H1 (cell line): Measurements from ENCODE around the gene TBC1D13. TPM values are rescaled to one million over a fixed set of nuclear protein-coding genes. Genes with fewer than 3 reads are reported as not detected.
A peak's percentile ranks its signal among the peaks of the same experiment; 100 is the strongest.

ENCODE experiments used
- CTCF ChIA-PET: fragments of 300-600 bp; sonication (Branson Sonifier 250); formaldehyde crosslinking; loops from one replicate; lab custom pipeline; 2021; ENCODE audit not compliant: partially characterized antibody; lab: Charles Lee
- POLR2A ChIA-PET: fragments of 300-600 bp; sonication (Branson Sonifier 250); formaldehyde crosslinking; loops from one replicate; lab custom pipeline; 2021; ENCODE audit warnings: inconsistent platforms; ENCODE audit not compliant: partially characterized antibody; lab: Charles Lee
- DNase-seq, 2 experiments: peaks; one replicate each; pipeline versions ENCODE4 v3.0.0 to v3.0.0-alpha.2; 2010 to 2022; ENCODE audit warnings: low spot score in 2 of 2, low read depth in 1 of 2, mixed read lengths in 1 of 2
- FAIRE-seq: peaks from 2 replicates; lab custom pipeline; 2011; peaks lifted over from hg19 to GRCh38; lab: Jason Lieb, UNC
- H2AFZ ChIP-seq: 2 replicates; pipeline ENCODE4 v1.8.1; 2012; ENCODE audit warnings: low read length, inconsistent platforms
- H2AK5ac ChIP-seq: 2 replicates; pipeline ENCODE4 v1.6.1; 2013; ENCODE audit warnings: low read depth, low read length
- H2BK120ac ChIP-seq: replicated peaks from 2 replicates; pipeline ENCODE3; 2013; ENCODE audit warnings: low read depth, low read length, inconsistent platforms
- H2BK12ac ChIP-seq: 2 replicates; pipeline ENCODE4 v1.6.1; 2013; ENCODE audit warnings: low read depth, low read length
- H2BK15ac ChIP-seq: 2 replicates; pipeline ENCODE4 v1.6.1; 2013; ENCODE audit warnings: low read length
- H2BK20ac ChIP-seq: 2 replicates; pipeline ENCODE4 v1.6.1; 2013; ENCODE audit warnings: low read length
- H2BK5ac ChIP-seq: 2 replicates; pipeline ENCODE4 v1.6.1; 2013; ENCODE audit warnings: low read depth, low read length
- H3K14ac ChIP-seq: 2 replicates; pipeline ENCODE4 v1.6.1; 2013; ENCODE audit warnings: inconsistent platforms; ENCODE audit not compliant: insufficient read length
- H3K18ac ChIP-seq: 2 replicates; pipeline ENCODE4 v1.6.1; 2013; ENCODE audit warnings: low read length; ENCODE audit errors: extremely low read depth
- H3K23ac ChIP-seq: 2 replicates; pipeline ENCODE4 v1.6.1; 2013; ENCODE audit warnings: inconsistent platforms; ENCODE audit not compliant: insufficient read length
- H3K23me2 ChIP-seq: 2 replicates; pipeline ENCODE4 v1.6.1; 2013; ENCODE audit warnings: low read depth, low read length
- H3K27ac ChIP-seq: 2 replicates; pipeline ENCODE4 v1.6.1; 2011; ENCODE audit warnings: low read depth, low read length, inconsistent platforms
- H3K27me3 ChIP-seq, 4 experiments: replicated peaks in 1 of 4; 1 replicate in 1 of 4; 2 replicates in 3 of 4; pipeline versions ENCODE4 v1.6.1 to v1.8.1; 2011 to 2013; ENCODE audit warnings: low read length in 3 of 4, mild to moderate bottlenecking in 3 of 4, inconsistent platforms in 2 of 4, mixed read lengths in 2 of 4, moderate library complexity in 1 of 4; ENCODE audit not compliant: control insufficient read depth in 3 of 4, insufficient read depth in 3 of 4; ENCODE audit errors: extremely low read depth in 1 of 4
- H3K36me3 ChIP-seq, 4 experiments: 2 replicates each; pipeline versions ENCODE4 v1.6.1 to v1.8.1; 2011 to 2013; ENCODE audit warnings: mild to moderate bottlenecking in 4 of 4, low read length in 3 of 4, moderate library complexity in 2 of 4, control low read depth in 1 of 4, inconsistent platforms in 1 of 4; ENCODE audit not compliant: insufficient read depth in 4 of 4, control insufficient read depth in 2 of 4
- H3K4ac ChIP-seq: replicated peaks from 2 replicates; pipeline ENCODE3; 2013; ENCODE audit warnings: low read length, low read depth, mixed read lengths, inconsistent platforms; ENCODE audit not compliant: insufficient read length
- H3K4me1 ChIP-seq, 4 experiments: replicated peaks in 1 of 4; 1 replicate in 1 of 4; 2 replicates in 3 of 4; pipeline versions ENCODE4 v1.6.1 to v1.8.1; 2011 to 2013; ENCODE audit warnings: low read length in 3 of 4, inconsistent platforms in 2 of 4, mixed read lengths in 1 of 4; ENCODE audit not compliant: insufficient read depth in 4 of 4, control insufficient read depth in 3 of 4
- H3K4me2 ChIP-seq, 2 experiments: 2 replicates each; pipeline versions ENCODE4 v1.6.1 to v1.8.1; 2011 to 2013; ENCODE audit warnings: low read depth in 2 of 2, low read length in 2 of 2, control low read depth in 1 of 2, inconsistent platforms in 1 of 2, mild to moderate bottlenecking in 1 of 2; ENCODE audit not compliant: insufficient read depth in 1 of 2
- H3K4me3 ChIP-seq, 4 experiments: fragments of 200-600, 300-600 bp in 1 of 4; sonication (generic), shearing (Covaris generic), sonication (Bioruptor Twin) in 1 of 4; 2 replicates each; pipeline versions ENCODE4 v1.5.1 to v1.8.1; 2011 to 2016; ENCODE audit warnings: low read length in 4 of 4, low read depth in 3 of 4, control low read depth in 2 of 4, inconsistent platforms in 2 of 4, mild to moderate bottlenecking in 2 of 4, mixed read lengths in 1 of 4, moderate library complexity in 1 of 4; ENCODE audit not compliant: insufficient read depth in 2 of 4; ENCODE audit errors: extremely low read depth in 1 of 4
- H3K56ac ChIP-seq: replicated peaks from 2 replicates; pipeline ENCODE3; 2013; ENCODE audit warnings: low read depth, mild to moderate bottlenecking, mixed read lengths, low read length, inconsistent platforms; ENCODE audit not compliant: insufficient read length
- H3K79me1 ChIP-seq: 2 replicates; pipeline ENCODE4 v1.6.1; 2013; ENCODE audit warnings: low read depth, low read length, control low read depth
- H3K79me2 ChIP-seq, 2 experiments: 2 replicates each; pipeline versions ENCODE4 v1.6.1 to v1.8.1; 2012 to 2013; ENCODE audit warnings: low read length in 2 of 2, mild to moderate bottlenecking in 2 of 2, inconsistent platforms in 1 of 2; ENCODE audit not compliant: insufficient read depth in 2 of 2, control insufficient read depth in 1 of 2
- H3K9ac ChIP-seq, 4 experiments: replicated peaks in 1 of 4; 1 replicate in 1 of 4; 2 replicates in 3 of 4; pipeline versions ENCODE4 v1.6.1 to v1.8.1; 2011 to 2013; ENCODE audit warnings: low read depth in 3 of 4, low read length in 3 of 4, control low read depth in 2 of 4, mild to moderate bottlenecking in 2 of 4, moderate library complexity in 2 of 4, inconsistent platforms in 1 of 4; ENCODE audit errors: extremely low read depth in 1 of 4
- H3K9me3 ChIP-seq, 2 experiments: 2 replicates each; pipeline versions ENCODE4 v1.6.1 to v1.8.1; 2012 to 2013; ENCODE audit warnings: mild to moderate bottlenecking in 2 of 2, moderate library complexity in 2 of 2, control low read depth in 1 of 2, inconsistent platforms in 1 of 2, low read depth in 1 of 2, low read length in 1 of 2, mixed read lengths in 1 of 2; ENCODE audit not compliant: insufficient read depth in 2 of 2
- H4K20me1 ChIP-seq, 2 experiments: replicated peaks in 1 of 2; 2 replicates each; pipeline versions ENCODE3 to v1.8.1; 2011 to 2013; ENCODE audit warnings: inconsistent platforms in 2 of 2, low read length in 2 of 2, mild to moderate bottlenecking in 1 of 2; ENCODE audit not compliant: insufficient read depth in 2 of 2, control insufficient read depth in 1 of 2
- H4K5ac ChIP-seq: 2 replicates; pipeline ENCODE4 v1.6.1; 2013; ENCODE audit warnings: low read length, low read depth, mixed read lengths, inconsistent platforms; ENCODE audit not compliant: insufficient read length
- H4K8ac ChIP-seq: 2 replicates; pipeline ENCODE4 v1.8.0; 2013; ENCODE audit warnings: mild to moderate bottlenecking, moderate library complexity, low read length, inconsistent platforms; ENCODE audit not compliant: insufficient read depth; ENCODE audit errors: extremely low read depth
- H4K91ac ChIP-seq: replicated peaks from 2 replicates; pipeline ENCODE3; 2013; ENCODE audit warnings: low read length, mixed read lengths, inconsistent platforms; ENCODE audit not compliant: insufficient read length
- HDAC6 ChIP-seq: IDR thresholded peaks from one replicate; pipeline ENCODE4 v1.7.1; 2012; ENCODE audit warnings: low read depth, mild to moderate bottlenecking, inconsistent platforms, low read length, moderate library complexity
- RAD21 ChIP-seq, 2 experiments: IDR thresholded peaks in 1 of 2; conservative IDR thresholded peaks in 1 of 2; 2 replicates each; pipeline ENCODE4 v1.6.1; 2011; ENCODE audit warnings: low read depth in 2 of 2, low read length in 2 of 2, improper control_type of control experiment in 1 of 2, inconsistent platforms in 1 of 2, mild to moderate bottlenecking in 1 of 2, moderate library complexity in 1 of 2
- TBP ChIP-seq: IDR thresholded peaks from 2 replicates; pipeline ENCODE4 v1.6.1; 2011; ENCODE audit warnings: low read depth, low read length, improper control_type of control experiment
- WGBS, 2 experiments: shearing (Covaris generic) in 1 of 2; methylation state at CpG; one replicate each; pipeline versions ENCODE4 v1.1.6 to v1.1.7; 2013 to 2015; ENCODE audit warnings: low lambda C conversion rate in 2 of 2, mixed read lengths in 2 of 2, inconsistent platforms in 1 of 2, low coverage in 1 of 2, missing lambda C conversion rate in 1 of 2; ENCODE audit not compliant: insufficient replicate concordance in 2 of 2, insufficient coverage in 1 of 2, insufficient read length in 1 of 2; ENCODE audit errors: extremely low coverage in 1 of 2, missing lambda C conversion rate in 1 of 2; 5-methylcytosine and 5-hydroxymethylcytosine counted together
- polyA plus RNA-seq, 7 experiments: library from polyadenylated mRNA; depleted of rRNA in 3 of 7; stranded (reverse) in 5 of 7; unstranded in 2 of 7; fragments of >200 nt in 5 of 7; fragments of 200-250 nt in 2 of 7; gene quantifications; 1 replicate in 5 of 7; 2 replicates in 1 of 7; 4 replicates in 1 of 7; pipeline versions ENCODE4 v1.2.1 to v1.2.3, GENCODE V29; 2011 to 2013; ENCODE audit warnings: missing spikeins in 2 of 7, mixed read lengths in 2 of 7
- total RNA-seq: library from RNA; stranded (reverse); fragmentation: NEBNext Ultra II Directional; extraction: Animal tissue kit (Norgen Biotek cat#: 25700); gene quantifications from 2 replicates; pipeline ENCODE4 v1.2.1, GENCODE V29; 2021
- TF ChIP-seq, protein P1 (sequence below), 3 experiments: IDR thresholded peaks; 1 replicate in 2 of 3; 2 replicates in 1 of 3; pipeline versions ENCODE4 v1.5.1 to v1.6.1; 2011; ENCODE audit warnings: low read length in 3 of 3, mild to moderate bottlenecking in 3 of 3, inconsistent platforms in 2 of 3, low read depth in 1 of 3, moderate library complexity in 1 of 3; ENCODE audit not compliant: insufficient read depth in 1 of 3; ENCODE audit errors: control extremely low read depth in 1 of 3

TBC1D13 gene
- total and polyA plus RNA-seq, 2 of the 8 experiments (the other 6 are each of a cell fraction or from before 2014, with no cell fraction given): 21.3 to 24.7 TPM

DNA sequence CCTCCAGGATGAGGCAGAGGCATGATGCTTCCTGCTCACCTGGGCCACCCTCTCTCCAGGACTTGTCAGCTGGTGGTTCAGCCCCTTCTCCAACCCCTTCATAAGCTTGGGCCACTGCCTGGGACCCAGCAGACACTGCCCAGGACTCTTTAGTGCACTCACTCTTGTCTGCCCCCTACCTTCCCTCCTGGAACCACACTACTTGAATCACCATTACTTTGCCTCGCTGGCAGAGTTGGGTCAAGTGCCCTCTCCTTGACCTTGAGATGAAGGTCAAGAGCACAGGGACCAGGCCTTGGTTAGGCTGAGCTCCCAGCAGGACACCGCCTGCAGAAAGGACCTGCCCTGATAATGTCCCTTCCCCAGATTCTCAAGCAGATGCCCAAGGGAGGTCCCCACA, 22.8 kb downstream of the TBC1D13 start:
- Histone ChIP-seq H2BK20ac (no peak overlapping the region), H2AFZ (no peak overlapping the region), H3K4me2 (no peak overlapping the region), H4K91ac (no peak overlapping the region), H2BK15ac (no peak overlapping the region), H3K56ac (no peak overlapping the region), H2AK5ac (no peak overlapping the region), H3K27ac (no peak overlapping the region), H3K9me3 (no peaks in the 10 kb centered on the region), H3K27me3 (no peaks in the 10 kb centered on the region), H3K4ac (no peak overlapping the region), H3K4me1 (no peaks in the 10 kb centered on the region), H2BK12ac (no peak overlapping the region), H4K20me1 (peaks cover 0 to 4% of the 10 kb centered on the region in 2 experiments), H3K79me2 (no peaks in the 10 kb centered on the region), H2BK120ac (no peak overlapping the region), H3K9ac (no peak overlapping the region), H2BK5ac (no peak overlapping the region), H3K18ac (no peak overlapping the region), H4K8ac (no peak overlapping the region), H3K79me1 (no peaks in the 10 kb centered on the region), H3K4me3 (no peak overlapping the region), H4K5ac (no peak overlapping the region), H3K14ac (no peak overlapping the region), H3K23me2 (no peaks in the 10 kb centered on the region), H3K36me3 (peaks cover 2 to 10% (median 6%) of the 10 kb centered on the region in 4 experiments; a peak in 6 of 8 replicates), H3K23ac (no peak overlapping the region)
- TF ChIP-seq HDAC6 (no peak), RAD21 (IDR thresholded peaks at IDR 0.05 in 1 of 2, conservative IDR thresholded peaks at IDR 0.05 in 1 of 2; ENCODE audit: low read depth in 2 of 2, low read length in 2 of 2) (peak in 1 of 2 experiments; percentile 26; a peak in 1 of 4 replicates), TBP (no peak)
- TF ChIP-seq, protein P1, sequence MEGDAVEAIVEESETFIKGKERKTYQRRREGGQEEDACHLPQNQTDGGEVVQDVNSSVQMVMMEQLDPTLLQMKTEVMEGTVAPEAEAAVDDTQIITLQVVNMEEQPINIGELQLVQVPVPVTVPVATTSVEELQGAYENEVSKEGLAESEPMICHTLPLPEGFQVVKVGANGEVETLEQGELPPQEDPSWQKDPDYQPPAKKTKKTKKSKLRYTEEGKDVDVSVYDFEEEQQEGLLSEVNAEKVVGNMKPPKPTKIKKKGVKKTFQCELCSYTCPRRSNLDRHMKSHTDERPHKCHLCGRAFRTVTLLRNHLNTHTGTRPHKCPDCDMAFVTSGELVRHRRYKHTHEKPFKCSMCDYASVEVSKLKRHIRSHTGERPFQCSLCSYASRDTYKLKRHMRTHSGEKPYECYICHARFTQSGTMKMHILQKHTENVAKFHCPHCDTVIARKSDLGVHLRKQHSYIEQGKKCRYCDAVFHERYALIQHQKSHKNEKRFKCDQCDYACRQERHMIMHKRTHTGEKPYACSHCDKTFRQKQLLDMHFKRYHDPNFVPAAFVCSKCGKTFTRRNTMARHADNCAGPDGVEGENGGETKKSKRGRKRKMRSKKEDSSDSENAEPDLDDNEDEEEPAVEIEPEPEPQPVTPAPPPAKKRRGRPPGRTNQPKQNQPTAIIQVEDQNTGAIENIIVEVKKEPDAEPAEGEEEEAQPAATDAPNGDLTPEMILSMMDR (IDR thresholded peaks at IDR 0.05; ENCODE audit: control extremely low read depth in 1 of 3, insufficient read depth in 1 of 3, low read depth in 1 of 3, low read length in 3 of 3): peak in 1 of 3 experiments; percentile 46; a peak in 2 of 4 replicates
- POLR2A ChIA-PET: interaction anchor here (0.5 to 4.6 kb wide), 10 partner anchors 10 to 130 kb away, joined by 3 to 37 read pairs (median 4); partner anchors contain the start of genes ENDOG and SPOUT1
- no peak for DNase-seq
- WGBS, 2 experiments: 81% methylated on average over 2 of the region's 2 CpGs; no CpG with 5 or more reads in 1 of the 2 experiments
- CTCF ChIA-PET: interaction anchor here (0.6 to 2.5 kb wide), 10 partner anchors 17 to 218 kb away, joined by 3 to 9 read pairs (median 3); partner anchors contain the start of genes PKN3 and SH3GLB2
- FAIRE-seq: no peak
